Mucosa of rectum (tissue), 2 donors: ENCODE data around the gene FRMPD2.
"Not testable (repeated sequence)": the region's sequence is repeated elsewhere in the genome, so short reads cannot be mapped to it uniquely, and the experiment has no call there.

Experiments used
- H3K27ac ChIP-seq, 2 donors: one replicate each; pipeline ENCODE4 v1.7.0; 2013; ENCODE audit warnings: inconsistent platforms in 2 of 2, low read depth in 2 of 2, low read length in 2 of 2
- H3K27me3 ChIP-seq, 2 donors: one replicate each; pipeline ENCODE4 v1.7.0; 2013; ENCODE audit warnings: low read length in 2 of 2; ENCODE audit not compliant: control insufficient read depth in 2 of 2, insufficient read depth in 2 of 2
- H3K36me3 ChIP-seq, 2 donors: one replicate each; pipeline ENCODE4 v1.7.0; 2013; ENCODE audit warnings: low read length in 2 of 2; ENCODE audit not compliant: control insufficient read depth in 2 of 2, insufficient read depth in 2 of 2
- H3K4me1 ChIP-seq, 2 donors: one replicate each; pipeline ENCODE4 v1.7.0; 2013; ENCODE audit warnings: low read length in 2 of 2, mild to moderate bottlenecking in 1 of 2; ENCODE audit not compliant: control insufficient read depth in 2 of 2, insufficient read depth in 2 of 2
- H3K4me3 ChIP-seq, 2 donors: one replicate each; pipeline ENCODE4 v1.7.0; 2013; ENCODE audit warnings: low read length in 2 of 2
- H3K9ac ChIP-seq, 2 donors: one replicate each; pipeline ENCODE4 v1.7.0; 2013; ENCODE audit warnings: low read length in 2 of 2, low read depth in 1 of 2, mild to moderate bottlenecking in 1 of 2
- H3K9me3 ChIP-seq, 2 donors: one replicate each; pipeline ENCODE4 v1.7.0; 2013; ENCODE audit warnings: low read length in 2 of 2; ENCODE audit not compliant: control insufficient read depth in 2 of 2
- donor health status: healthy.
- donor health status: Normal muscosa, but diverticular disease.

FRMPD2 gene

GRCh38 chr10:48187713-48188485 is 86.6 kb downstream of the FRMPD2 start:
- Histone ChIP-seq H3K27ac (no peak overlapping the region), H3K4me1 (no peaks in the 10 kb centered on the region), H3K9me3 (no peaks in the 10 kb centered on the region), H3K36me3 (no peaks in the 10 kb centered on the region), H3K9ac (no peak overlapping the region), H3K27me3 (peaks cover 0 to 1% of the 10 kb centered on the region in 2 donors), H3K4me3 (no peak overlapping the region)

- Histone ChIP-seq H3K27ac (no peak overlapping the region), H3K4me1 (no peaks in the 10 kb centered on the region), H3K9ac (no peak overlapping the region), H3K36me3 (no peaks in the 10 kb centered on the region), H3K4me3 (no peak overlapping the region), H3K9me3 (no peaks in the 10 kb centered on the region), H3K27me3 (peaks cover 0 to 1% of the 10 kb centered on the region in 2 donors)
Measured at GRCh38 chr10:48187126-48187525, 87.4 kb downstream of the FRMPD2 start.

- not testable (repeated sequence) for H3K27ac ChIP-seq, H3K9me3 ChIP-seq, H3K36me3 ChIP-seq, H3K9ac ChIP-seq, H3K27me3 ChIP-seq, H3K4me1 ChIP-seq, H3K4me3 ChIP-seq
Measured at GRCh38 chr10:48186264-48186804, 88.2 kb downstream of the FRMPD2 start.

- Histone ChIP-seq H3K36me3 (no peaks in the 10 kb centered on the region), H3K27me3 (peaks cover 0 to 1% of the 10 kb centered on the region in 2 donors), H3K9me3 (no peaks in the 10 kb centered on the region), H3K9ac (no peak overlapping the region), H3K4me1 (no peaks in the 10 kb centered on the region), H3K27ac (no peak overlapping the region), H3K4me3 (no peak overlapping the region)
Measured at GRCh38 chr10:48184224-48184623, 90.3 kb downstream of the FRMPD2 start.

DNA sequence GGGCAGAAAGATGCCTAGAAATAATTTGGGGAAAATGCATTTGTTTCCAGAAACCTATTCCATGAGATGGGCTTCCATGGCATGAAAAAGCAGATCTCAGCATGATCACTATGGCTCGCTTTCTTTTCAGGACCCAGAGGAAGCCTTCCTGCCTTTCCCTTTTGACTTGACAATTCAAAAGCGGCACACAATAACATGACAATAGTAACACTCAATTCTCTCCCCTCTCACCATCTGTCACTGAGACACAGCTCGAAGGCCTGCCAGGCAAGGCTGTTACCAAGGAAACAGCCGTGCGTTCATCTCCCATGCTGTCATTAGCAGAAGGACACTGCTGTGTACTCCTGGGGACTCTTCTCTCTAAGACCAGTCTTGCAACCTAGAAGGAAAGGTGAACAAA is 101.8 kb downstream of the FRMPD2 start:
- H3K4me3 ChIP-seq, H3K9me3 ChIP-seq, H3K36me3 ChIP-seq, H3K4me1 ChIP-seq, H3K9ac ChIP-seq, H3K27ac ChIP-seq, H3K27me3 ChIP-seq: not testable (repeated sequence)

GRCh38 chr10:48160670-48161069 is 113.8 kb downstream of the FRMPD2 start:
- H3K9me3 ChIP-seq, H3K36me3 ChIP-seq, H3K4me3 ChIP-seq, H3K9ac ChIP-seq, H3K27ac ChIP-seq, H3K27me3 ChIP-seq, H3K4me1 ChIP-seq: not testable (repeated sequence)

- not testable (repeated sequence) for H3K4me1 ChIP-seq, H3K9me3 ChIP-seq, H3K36me3 ChIP-seq, H3K4me3 ChIP-seq, H3K27ac ChIP-seq, H3K9ac ChIP-seq, H3K27me3 ChIP-seq
Measured at GRCh38 chr10:48160163-48160562, 114.3 kb downstream of the FRMPD2 start.

DNA sequence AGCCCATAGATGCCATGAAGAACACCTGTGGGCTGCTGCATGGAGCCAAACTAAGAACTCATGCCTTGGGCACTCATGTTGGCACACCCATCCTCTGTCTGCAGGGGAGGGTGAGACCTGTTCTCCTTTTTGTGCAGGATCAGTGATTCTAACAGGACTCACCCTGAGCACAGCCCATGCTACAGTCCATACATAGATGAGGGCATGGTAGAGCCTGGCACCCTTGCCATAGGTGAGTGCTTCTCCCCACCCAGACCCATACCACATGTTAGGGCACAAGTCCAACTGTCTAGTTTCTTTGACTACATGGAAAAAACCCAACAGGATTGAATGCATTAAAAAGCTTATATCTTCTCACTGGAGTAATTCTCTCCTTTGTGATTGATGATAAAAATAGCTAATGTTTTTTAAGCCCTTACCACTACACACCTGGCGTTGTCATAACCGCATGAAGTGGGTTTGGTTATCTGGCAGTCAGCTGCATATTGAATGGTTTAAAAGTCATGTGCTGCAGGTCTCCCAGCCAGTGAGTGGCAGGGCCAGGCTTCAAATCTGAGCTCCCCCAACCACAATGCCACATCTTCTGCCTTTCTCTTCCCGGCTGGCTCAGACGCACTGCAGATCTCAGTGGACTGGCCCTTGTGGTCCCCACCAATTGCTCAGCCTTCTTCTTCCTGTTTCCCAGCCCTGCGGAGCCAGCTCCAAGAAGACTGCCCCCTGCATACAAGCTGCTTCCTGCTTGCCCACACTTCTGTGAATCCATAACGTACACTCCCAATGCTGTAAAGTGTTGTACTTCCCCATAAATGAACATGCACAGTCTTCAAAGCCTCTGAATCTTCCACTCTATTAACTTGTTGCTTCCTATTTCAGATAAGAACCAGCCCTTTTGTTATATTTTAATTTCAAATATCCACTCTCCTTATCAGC is 120.0 kb downstream of the FRMPD2 start:
- H3K4me1 ChIP-seq, H3K9me3 ChIP-seq, H3K27ac ChIP-seq, H3K9ac ChIP-seq, H3K4me3 ChIP-seq, H3K36me3 ChIP-seq, H3K27me3 ChIP-seq: not testable (repeated sequence)

DNA sequence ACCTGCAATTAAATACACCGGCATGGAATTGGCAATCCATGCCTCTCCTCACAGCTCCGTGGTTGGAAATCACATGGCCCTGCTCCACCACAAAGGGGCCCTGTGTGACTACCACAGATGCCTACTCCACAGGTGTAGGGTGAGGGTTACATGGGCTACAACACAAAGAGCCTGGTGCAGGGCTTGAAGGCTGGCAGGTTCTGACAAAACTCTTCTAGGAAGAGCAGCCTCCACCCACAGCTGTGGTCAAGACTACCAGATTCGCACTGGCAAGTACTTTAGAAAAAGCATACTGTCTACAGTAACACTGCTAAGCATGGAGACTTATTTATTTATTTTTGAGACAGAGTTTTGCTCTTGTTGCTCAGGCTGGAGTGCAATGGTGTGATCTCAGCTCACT is 126.9 kb downstream of the FRMPD2 start:
- H3K4me3 ChIP-seq, H3K27me3 ChIP-seq, H3K4me1 ChIP-seq, H3K9me3 ChIP-seq, H3K36me3 ChIP-seq, H3K27ac ChIP-seq, H3K9ac ChIP-seq: not testable (repeated sequence)
